Stimulated activated CD8-positive, alpha-beta memory T cell treated with anti-CD3 and anti-CD28 coated beads, Interleukin-2, amount 100 ng/mL, for 48 hours (primary cell): ENCODE results near the gene TOR2A.
"Not testable (repeated sequence)": the region's sequence is repeated elsewhere in the genome, so short reads cannot be mapped to it uniquely, and the experiment has no call there.

Source experiments
- DNase-seq, 2 donors: peaks; one replicate each; pipeline ENCODE4 v3.0.0-alpha.2; 2020; ENCODE audit warnings: low read depth in 2 of 2

TOR2A gene

GRCh38 chr9:127768698-127769097 is 33.6 kb upstream of the TOR2A start:
- no peak for DNase-seq

DNA sequence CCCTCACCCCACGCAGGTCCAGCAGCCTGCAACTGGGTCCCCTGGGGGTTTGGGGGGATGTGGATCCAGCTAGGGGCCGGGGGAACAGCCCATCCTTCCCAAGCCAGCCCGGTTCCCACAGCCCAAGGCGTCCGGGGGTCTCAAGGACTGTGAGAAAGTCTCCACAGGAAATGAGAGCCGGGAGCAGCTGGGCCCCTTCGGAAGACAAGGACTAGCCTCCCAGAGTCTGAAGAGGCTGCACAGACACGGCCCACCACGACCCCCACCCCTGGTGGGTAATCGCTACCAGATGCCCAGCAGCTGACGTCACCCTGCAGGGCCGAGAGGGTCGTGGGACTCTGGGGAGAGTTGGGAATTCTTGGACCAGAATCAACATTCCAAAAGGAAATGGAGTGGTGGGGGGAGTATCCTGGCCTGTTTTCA is 32.8 kb upstream of the TOR2A start:
- no peak for DNase-seq

GRCh38 chr9:127767410-127767809 is 32.3 kb upstream of the TOR2A start:
- DNase-seq, result no peak

GRCh38 chr9:127765418-127765817 is 30.3 kb upstream of the TOR2A start:
- no peak for DNase-seq

- no peak for DNase-seq
Observed at GRCh38 chr9:127763918-127764384, 28.9 kb upstream of the TOR2A start.

GRCh38 chr9:127762111-127762676 is 27.1 kb upstream of the TOR2A start:
- DNase-seq, result no peak

- no peak for DNase-seq
Observed at GRCh38 chr9:127761491-127761956, 26.4 kb upstream of the TOR2A start.

DNA sequence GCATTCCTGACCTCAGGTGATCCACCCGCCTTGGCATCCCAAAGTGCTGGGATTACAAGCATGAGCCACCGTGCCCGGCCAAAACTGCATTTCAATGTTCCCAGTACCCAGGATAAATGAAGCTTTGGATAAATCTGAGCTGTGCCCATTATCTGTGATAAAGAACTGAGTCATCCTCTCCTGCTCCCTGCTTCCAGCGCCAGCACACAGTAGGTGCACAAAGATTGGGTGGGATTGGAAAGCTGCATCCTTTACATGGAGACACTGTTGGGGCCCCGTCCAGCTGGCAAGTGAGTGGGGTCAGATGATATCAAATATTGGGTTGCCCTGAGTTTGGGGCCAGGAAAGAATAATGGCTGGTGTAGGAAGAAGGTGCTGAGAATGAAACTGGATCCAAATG is 26.0 kb upstream of the TOR2A start:
- DNase-seq, result no peak

DNA sequence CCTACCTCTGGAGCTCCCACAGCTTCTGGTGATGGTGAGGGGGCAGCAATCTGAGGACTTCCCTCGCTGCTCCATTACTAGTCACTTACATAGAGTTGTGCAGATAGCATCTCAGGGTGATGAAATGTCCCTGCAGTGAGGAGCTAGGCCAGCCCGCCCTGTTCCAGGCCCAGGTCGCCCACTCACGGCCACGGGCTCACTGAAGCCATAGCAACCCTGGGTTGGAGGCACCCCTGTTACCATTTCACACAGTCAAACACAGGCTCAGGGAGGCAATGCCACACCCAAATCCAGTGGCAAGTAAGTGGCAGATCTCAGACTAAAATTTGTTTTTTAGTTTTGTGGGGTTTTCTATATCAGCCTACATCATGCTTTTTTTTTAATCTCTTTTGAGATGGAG is 23.7 kb upstream of the TOR2A start:
- no peak for DNase-seq

GRCh38 chr9:127756776-127757175 is 21.7 kb upstream of the TOR2A start:
- DNase-seq, result not testable (repeated sequence)

DNA sequence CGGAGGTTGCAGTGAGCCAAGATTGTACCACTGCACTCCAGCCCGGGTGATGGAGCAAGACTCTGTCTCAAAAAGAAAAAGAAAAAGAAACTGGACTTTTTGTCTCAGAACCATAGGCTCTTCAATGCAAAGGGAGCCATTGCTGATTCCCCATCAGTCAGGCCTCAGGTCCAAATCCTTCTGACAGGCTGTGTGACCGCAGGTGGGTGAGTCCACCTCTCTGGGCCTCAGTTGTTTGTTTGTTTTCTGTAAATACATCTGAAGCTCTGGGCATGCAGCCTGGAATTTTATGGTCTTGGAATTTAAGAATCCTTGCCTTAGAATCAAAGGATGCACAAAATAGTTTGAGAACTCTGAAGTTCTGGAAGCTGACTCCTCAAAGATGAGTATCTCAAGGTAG is 21.1 kb upstream of the TOR2A start:
- DNase-seq, result no peak

DNA sequence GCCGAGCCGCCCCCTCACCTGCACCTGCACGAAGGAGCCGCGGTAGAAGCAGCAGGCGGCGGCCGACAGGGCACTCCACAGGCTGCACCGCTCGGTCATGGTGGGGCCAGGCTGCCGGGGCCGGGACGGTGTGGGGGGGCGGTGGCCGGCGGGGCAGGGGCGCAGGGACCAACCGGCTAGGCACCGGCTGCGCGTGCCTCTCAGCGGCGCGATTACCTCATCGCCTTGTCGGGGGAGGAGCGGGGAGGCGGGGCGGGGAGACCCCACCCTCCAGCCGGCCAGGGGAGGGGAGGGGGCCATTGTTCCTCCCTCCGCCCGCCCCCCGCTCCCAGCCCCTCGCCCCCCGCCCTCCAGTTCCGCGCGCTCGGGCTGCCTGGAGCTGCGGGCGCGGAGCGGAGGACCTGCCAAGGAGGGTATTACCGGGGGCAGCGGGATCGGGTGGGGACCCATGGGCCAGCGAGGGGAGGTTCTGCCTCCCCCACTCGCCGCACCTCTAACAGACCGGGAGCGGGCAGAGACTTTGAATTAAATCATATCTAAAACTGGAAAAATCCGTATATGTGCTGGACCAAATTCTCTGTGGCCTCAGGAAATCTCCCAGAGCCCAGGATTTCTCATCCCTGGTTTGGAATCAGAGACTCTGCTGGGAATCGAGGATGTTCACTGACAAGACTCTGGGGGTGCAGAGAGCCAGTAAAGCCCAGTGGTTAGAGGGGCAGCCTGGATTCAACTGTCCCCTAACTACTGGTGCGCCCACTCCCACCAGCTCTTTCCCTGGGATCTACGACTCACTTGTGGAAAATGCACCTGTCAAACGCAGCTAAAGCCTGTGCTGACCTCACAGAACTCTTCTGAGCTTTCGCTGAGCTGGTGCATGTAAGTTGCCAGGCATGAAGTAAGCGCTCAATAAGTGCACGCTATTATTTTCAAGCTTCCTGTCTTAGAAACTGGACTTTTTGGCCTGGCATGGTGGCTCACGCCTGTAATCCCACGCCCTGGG is 20.3 kb upstream of the TOR2A start:
- no peak for DNase-seq

- DNase-seq, result no peak
Observed at GRCh38 chr9:127754099-127755060, 19.3 kb upstream of the TOR2A start.

GRCh38 chr9:127753622-127754021 is 18.5 kb upstream of the TOR2A start:
- DNase-seq, result no peak

DNA sequence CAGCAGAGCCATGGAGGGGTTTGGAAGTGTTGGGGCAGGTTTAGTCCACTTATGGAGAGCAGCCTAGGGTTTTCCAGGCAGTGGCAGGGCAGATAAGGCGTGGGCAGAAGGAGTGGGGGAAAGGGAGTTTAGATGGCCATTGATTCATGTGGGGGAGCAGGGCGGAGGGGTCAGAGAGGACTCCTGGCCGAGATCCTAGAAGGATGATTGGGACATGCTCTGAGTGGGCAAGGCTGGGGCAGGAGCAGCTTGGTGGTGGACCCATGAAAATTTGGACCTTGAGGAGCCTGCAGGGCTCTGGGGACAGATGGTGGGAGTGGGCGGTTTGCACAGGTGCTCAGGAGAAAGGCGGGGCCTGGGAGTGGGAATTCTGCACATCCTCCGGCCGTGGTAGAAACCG is 18.1 kb upstream of the TOR2A start:
- DNase-seq, result no peak

DNA sequence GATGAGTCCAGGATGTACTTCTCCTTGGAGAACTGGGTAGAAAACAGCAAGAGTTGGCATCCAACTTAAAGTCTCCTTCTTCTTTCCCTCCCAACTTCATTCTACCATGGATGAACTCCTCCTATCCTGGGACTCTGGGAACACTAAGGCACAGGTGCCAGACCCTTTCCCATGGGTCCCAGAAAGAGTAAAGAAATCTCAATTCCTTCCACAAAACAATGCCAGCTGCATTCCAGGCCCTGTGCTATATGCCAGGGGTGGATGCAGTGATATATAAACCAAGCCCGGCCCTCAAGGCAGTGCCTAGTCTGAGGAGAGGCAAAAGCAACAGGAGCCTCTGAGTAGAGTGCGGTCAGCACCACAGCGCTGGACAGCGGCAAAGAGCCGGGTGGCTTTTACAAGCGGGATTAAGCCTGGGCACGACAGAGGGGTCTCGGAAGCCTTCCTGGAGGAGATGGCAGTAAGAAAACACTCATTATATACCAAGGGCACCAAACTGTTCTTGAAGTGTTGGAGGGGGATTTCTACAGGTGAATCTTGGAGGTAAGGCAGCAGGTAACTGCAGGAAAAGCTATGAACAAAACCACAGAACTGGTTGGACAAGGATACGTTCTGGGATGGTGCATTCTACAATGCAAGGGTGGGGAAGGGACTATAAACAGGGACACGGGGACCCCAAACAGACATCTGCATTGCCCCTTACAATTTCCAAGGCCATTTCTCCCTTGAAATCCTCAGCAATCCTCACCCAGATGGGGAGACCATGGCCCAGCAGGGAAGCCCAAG is 16.4 kb upstream of the TOR2A start:
- DNase-seq, result no peak

DNA sequence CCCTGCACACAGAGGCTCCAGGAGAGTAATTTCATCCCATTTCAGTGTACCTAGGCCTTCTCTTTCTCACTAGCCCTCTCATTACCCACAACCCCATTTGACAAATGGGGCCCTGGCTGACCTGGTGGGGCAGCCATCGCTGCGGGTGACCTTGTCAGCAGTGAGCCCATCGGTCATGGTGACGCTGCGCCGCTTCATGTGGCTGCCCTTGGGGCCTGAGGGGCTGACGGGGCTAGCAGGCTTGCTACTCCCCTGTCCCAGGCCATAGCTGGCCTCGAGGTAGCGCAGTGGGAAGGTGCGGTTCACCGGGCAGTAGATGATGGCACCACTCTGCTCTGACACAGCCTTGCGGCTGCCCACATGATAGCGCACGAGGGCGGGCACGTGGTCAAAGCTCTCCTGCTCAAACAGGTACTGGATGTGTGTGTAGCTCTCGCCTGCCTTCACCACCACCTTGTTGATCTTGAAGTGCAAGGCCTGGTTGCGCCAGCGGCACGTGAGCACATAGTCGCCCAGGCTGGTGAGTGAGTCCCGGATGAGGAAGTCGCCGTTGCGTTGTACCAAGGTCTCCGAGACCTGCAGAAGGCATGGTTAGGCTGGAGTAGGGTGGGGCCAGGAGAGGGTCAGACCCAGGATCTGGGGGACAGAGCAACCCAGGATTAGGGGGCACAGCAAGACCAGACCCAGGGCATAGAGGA is 14.1 kb upstream of the TOR2A start:
- no peak for DNase-seq

- DNase-seq, result no peak
Observed at GRCh38 chr9:127746959-127747569, 12.0 kb upstream of the TOR2A start.

DNA sequence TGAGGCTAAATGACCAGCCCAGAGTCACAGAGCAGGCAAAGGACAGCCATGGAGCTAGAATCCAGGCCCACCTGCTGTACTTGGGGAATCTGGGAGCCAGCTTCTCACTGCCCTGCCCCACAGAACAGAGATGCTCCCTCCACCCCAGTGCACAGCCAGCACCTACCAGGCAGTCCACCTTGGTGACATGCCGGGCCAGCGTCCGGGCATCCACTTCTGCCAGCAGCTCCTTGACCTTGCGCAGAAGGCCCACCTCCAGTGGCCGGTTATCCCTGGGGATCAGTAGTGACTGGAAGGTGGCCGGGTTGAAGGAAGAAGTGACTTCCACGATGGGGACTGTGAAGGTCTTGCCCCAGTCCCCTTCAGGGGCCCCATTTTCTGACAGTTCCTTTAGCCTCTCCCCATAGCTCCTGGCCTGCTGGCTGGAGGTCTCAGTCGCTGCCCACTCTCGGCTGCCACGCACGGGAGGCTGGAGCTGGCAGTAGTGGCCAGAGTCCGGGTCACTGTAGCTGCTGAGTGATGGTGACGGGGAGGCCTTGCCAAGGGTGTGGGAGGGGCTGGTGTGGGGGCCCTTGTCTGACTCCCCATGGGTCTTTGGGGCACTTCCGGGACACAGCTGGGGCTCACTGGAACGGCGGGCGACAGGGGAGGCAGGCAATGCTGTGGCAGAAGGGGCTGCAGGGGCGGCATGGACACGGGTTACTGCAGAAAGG is 9.5 kb upstream of the TOR2A start:
- DNase-seq, result no peak
